Neural cell (in vitro differentiated cells): Measurements from ENCODE around the gene GAS7. TPM values are rescaled to one million over a fixed set of nuclear protein-coding genes. Genes with fewer than 3 reads are reported as not detected.

Experiments used
- H2AFZ ChIP-seq: fragments of 200-600, 300-800 bp; sonication (generic), shearing (Covaris generic); 2 replicates; pipeline ENCODE4 v1.6.0; 2014; ENCODE audit warnings: low read depth, mild to moderate bottlenecking, antibody characterized with exemption, low read length, moderate library complexity
- H3F3A ChIP-seq: fragments of 200-600 bp; shearing (Covaris generic); 2 replicates; pipeline ENCODE4 v1.6.1; 2016; ENCODE audit warnings: mild to moderate bottlenecking, moderate library complexity, mixed read lengths, antibody characterized with exemption, low read length; ENCODE audit not compliant: insufficient read depth, poor library complexity, severe bottlenecking
- H3K27ac ChIP-seq: fragments of 200-600, 300-800 bp; sonication (generic), shearing (Covaris generic); 2 replicates; pipeline ENCODE4 v1.5.1; 2014; ENCODE audit warnings: mild to moderate bottlenecking, low read length, moderate library complexity
- H3K27me3 ChIP-seq: fragments of 300-800, 200-600 bp; sonication (generic), shearing (Covaris generic); 2 replicates; pipeline ENCODE4 v1.6.0; 2014; ENCODE audit warnings: mild to moderate bottlenecking, low read depth, low read length, moderate library complexity; ENCODE audit not compliant: insufficient read depth
- H3K36me3 ChIP-seq: fragments of 300-800, 200-600 bp; sonication (generic), shearing (Covaris generic); 2 replicates; pipeline ENCODE4 v1.5.1; 2014; ENCODE audit warnings: mild to moderate bottlenecking, antibody characterized with exemption, low read length, moderate library complexity; ENCODE audit not compliant: insufficient read depth
- H3K4me2 ChIP-seq: fragments of 300-800, 200-600 bp; sonication (generic), shearing (Covaris generic); 2 replicates; pipeline ENCODE4 v1.6.0; 2014; ENCODE audit warnings: mild to moderate bottlenecking, low read length
- H3K4me3 ChIP-seq: fragments of 300-800, 200-600 bp; sonication (generic), shearing (Covaris generic); 2 replicates; pipeline ENCODE4 v1.5.1; 2014; ENCODE audit warnings: mild to moderate bottlenecking, low read length, moderate library complexity
- H3K79me2 ChIP-seq: fragments of 200-600 bp; shearing (Covaris generic); replicated peaks from 2 replicates; pipeline ENCODE4 v1.6.0; 2014; ENCODE audit warnings: mild to moderate bottlenecking, low read length, moderate library complexity; ENCODE audit not compliant: insufficient read depth
- H3K9ac ChIP-seq: fragments of 300-800, 200-600 bp; sonication (generic), shearing (Covaris generic); 2 replicates; pipeline ENCODE4 v1.6.1; 2016; ENCODE audit warnings: mild to moderate bottlenecking, low read length, mixed read lengths
- H3K9me2 ChIP-seq: fragments of 200-600 bp; shearing (Covaris generic); 2 replicates; pipeline ENCODE4 v1.6.1; 2016; ENCODE audit warnings: mild to moderate bottlenecking, low read length, mixed read lengths; ENCODE audit not compliant: insufficient read depth
- H3K9me3 ChIP-seq: fragments of 200-600, 300-800 bp; sonication (generic), shearing (Covaris generic); 2 replicates; pipeline ENCODE4 v1.6.1; 2016; ENCODE audit warnings: mild to moderate bottlenecking, mixed run types, low read length, moderate library complexity, mixed read lengths
- H4K20me1 ChIP-seq: fragments of 200-600 bp; shearing (Covaris generic); 2 replicates; pipeline ENCODE4 v1.6.1; 2016; ENCODE audit warnings: mild to moderate bottlenecking, mixed run types; ENCODE audit not compliant: insufficient read depth
- EP300 ChIP-seq: fragments of 450-650 bp; conservative IDR thresholded peaks from 2 replicates; pipeline ENCODE4 v1.6.1; 2014; ENCODE audit warnings: antibody characterized with exemption, mild to moderate bottlenecking, moderate library complexity; ENCODE audit not compliant: poor library complexity, severe bottlenecking
- EZH2 ChIP-seq: fragments of 200-600, 300-800 bp; shearing (Covaris generic), sonication (generic); IDR thresholded peaks from 2 replicates; pipeline ENCODE4 v1.6.1; 2014; ENCODE audit warnings: antibody characterized with exemption, low read length, borderline replicate concordance, mild to moderate bottlenecking; ENCODE audit not compliant: insufficient read depth, poor library complexity, severe bottlenecking
- MXI1 ChIP-seq: fragments of 450-650 bp; conservative IDR thresholded peaks from 2 replicates; pipeline ENCODE4 v1.6.1; 2014; ENCODE audit warnings: antibody characterized with exemption, mild to moderate bottlenecking; ENCODE audit not compliant: poor library complexity, severe bottlenecking
- POLR2AphosphoS5 ChIP-seq: IDR thresholded peaks from 2 replicates; pipeline ENCODE4 v1.6.1; 2012
- RAD21 ChIP-seq: fragments of 450-650 bp; conservative IDR thresholded peaks from 2 replicates; pipeline ENCODE4 v1.6.1; 2014; ENCODE audit warnings: antibody characterized with exemption, mild to moderate bottlenecking, moderate library complexity
- SMC3 ChIP-seq: fragments of 450-650 bp; conservative IDR thresholded peaks from 2 replicates; pipeline ENCODE4 v1.6.1; 2014; ENCODE audit warnings: antibody characterized with exemption, mild to moderate bottlenecking, moderate library complexity; ENCODE audit not compliant: poor library complexity
- TAF1 ChIP-seq: IDR thresholded peaks from 2 replicates; pipeline ENCODE4 v1.6.1; 2012; ENCODE audit warnings: low read depth
- polyA plus RNA-seq: library from polyadenylated mRNA; depleted of rRNA; stranded (reverse); fragments of >200 nt; gene quantifications from 2 replicates; pipeline ENCODE4 v1.2.3, GENCODE V29; 2014
- TF ChIP-seq, protein P1 (sequence below): fragments of 450-650 bp; IDR thresholded peaks from 2 replicates; pipeline ENCODE4 v1.5.1; 2014; ENCODE audit warnings: antibody characterized with exemption, mild to moderate bottlenecking, moderate library complexity; ENCODE audit not compliant: poor library complexity, severe bottlenecking
- TF ChIP-seq, protein P2 (sequence below): IDR thresholded peaks from 2 replicates; pipeline ENCODE4 v1.6.1; 2012; ENCODE audit warnings: borderline replicate concordance

Gene GAS7
- polyA plus RNA-seq, 1 donor from 2014 or later, result 23.6 TPM

DNA sequence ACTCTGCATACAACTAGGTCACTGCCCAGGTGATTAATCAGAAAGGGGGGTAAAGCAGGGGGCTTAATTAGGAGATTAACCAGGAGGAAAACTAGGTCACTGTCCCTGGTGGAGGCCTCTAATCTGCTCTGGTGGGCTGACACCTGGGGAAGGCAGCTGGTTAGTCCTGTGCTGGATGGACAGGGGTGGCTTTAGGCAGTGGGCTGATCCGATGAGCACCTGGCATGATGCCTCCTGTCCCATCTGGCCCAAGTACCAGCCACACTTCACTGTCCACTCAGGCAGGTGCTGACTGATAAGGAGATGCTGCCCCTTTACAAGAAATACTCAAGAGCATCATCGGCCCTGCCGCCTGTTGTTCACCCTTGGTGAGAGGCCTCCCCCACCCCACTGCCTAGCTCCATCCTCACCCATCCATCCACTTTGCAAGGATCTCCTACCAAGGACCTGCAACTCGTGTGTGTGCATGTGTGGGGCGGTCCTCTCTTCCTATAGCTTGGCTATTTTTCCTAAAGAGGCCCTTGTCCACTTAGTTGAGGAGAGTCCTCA, 279.5 kb downstream of the GAS7 start:
- Histone ChIP-seq H3K9ac (no peak overlapping the region), H3K4me3 (no peak overlapping the region), H4K20me1 (no peaks in the 10 kb centered on the region), H3K36me3 (no peaks in the 10 kb centered on the region), H3K9me3 (no peaks in the 10 kb centered on the region), H2AFZ (no peak overlapping the region), H3K79me2 (no peaks in the 10 kb centered on the region), H3K27ac (no peak overlapping the region), H3K9me2 (no peaks in the 10 kb centered on the region), H3F3A (no peaks in the 10 kb centered on the region), H3K4me2 (no peak overlapping the region), H3K27me3 (no peaks in the 10 kb centered on the region)
- TF ChIP-seq MXI1, result no peak
- no peak for TF ChIP-seq POLR2AphosphoS5
- TF ChIP-seq SMC3, result no peak
- TF ChIP-seq EP300, result no peak
- TF ChIP-seq TAF1, result no peak
- TF ChIP-seq RAD21, result no peak
- TF ChIP-seq, protein P1, sequence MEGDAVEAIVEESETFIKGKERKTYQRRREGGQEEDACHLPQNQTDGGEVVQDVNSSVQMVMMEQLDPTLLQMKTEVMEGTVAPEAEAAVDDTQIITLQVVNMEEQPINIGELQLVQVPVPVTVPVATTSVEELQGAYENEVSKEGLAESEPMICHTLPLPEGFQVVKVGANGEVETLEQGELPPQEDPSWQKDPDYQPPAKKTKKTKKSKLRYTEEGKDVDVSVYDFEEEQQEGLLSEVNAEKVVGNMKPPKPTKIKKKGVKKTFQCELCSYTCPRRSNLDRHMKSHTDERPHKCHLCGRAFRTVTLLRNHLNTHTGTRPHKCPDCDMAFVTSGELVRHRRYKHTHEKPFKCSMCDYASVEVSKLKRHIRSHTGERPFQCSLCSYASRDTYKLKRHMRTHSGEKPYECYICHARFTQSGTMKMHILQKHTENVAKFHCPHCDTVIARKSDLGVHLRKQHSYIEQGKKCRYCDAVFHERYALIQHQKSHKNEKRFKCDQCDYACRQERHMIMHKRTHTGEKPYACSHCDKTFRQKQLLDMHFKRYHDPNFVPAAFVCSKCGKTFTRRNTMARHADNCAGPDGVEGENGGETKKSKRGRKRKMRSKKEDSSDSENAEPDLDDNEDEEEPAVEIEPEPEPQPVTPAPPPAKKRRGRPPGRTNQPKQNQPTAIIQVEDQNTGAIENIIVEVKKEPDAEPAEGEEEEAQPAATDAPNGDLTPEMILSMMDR, result no peak
- no peak for TF ChIP-seq EZH2
- TF ChIP-seq, protein P2, sequence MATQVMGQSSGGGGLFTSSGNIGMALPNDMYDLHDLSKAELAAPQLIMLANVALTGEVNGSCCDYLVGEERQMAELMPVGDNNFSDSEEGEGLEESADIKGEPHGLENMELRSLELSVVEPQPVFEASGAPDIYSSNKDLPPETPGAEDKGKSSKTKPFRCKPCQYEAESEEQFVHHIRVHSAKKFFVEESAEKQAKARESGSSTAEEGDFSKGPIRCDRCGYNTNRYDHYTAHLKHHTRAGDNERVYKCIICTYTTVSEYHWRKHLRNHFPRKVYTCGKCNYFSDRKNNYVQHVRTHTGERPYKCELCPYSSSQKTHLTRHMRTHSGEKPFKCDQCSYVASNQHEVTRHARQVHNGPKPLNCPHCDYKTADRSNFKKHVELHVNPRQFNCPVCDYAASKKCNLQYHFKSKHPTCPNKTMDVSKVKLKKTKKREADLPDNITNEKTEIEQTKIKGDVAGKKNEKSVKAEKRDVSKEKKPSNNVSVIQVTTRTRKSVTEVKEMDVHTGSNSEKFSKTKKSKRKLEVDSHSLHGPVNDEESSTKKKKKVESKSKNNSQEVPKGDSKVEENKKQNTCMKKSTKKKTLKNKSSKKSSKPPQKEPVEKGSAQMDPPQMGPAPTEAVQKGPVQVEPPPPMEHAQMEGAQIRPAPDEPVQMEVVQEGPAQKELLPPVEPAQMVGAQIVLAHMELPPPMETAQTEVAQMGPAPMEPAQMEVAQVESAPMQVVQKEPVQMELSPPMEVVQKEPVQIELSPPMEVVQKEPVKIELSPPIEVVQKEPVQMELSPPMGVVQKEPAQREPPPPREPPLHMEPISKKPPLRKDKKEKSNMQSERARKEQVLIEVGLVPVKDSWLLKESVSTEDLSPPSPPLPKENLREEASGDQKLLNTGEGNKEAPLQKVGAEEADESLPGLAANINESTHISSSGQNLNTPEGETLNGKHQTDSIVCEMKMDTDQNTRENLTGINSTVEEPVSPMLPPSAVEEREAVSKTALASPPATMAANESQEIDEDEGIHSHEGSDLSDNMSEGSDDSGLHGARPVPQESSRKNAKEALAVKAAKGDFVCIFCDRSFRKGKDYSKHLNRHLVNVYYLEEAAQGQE, result no peak

DNA sequence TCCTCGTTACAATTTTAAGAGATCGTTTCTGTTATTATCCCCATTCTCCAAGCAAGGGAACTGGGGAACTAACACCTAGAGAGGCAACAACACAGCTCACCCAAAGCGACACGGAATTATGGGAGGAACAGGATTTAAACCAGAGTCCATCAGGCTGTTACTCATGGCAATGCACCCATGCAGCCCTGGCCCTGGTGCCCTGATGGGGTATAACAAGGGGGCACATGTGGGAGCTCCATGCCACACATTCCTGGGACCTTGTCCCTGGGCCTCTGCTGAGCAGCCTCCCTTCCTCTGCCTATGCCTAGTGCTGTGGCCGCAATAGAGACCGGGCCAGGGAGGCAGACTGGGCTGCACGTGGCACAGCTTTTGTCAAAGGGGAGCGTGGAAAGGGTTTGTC, 280.1 kb downstream of the GAS7 start:
- H4K20me1 ChIP-seq, result no peaks in the 10 kb centered on the region
- no peaks in the 10 kb centered on the region for H3K9me3 ChIP-seq
- H3K27ac ChIP-seq, result no peak overlapping the region
- H3K9me2 ChIP-seq, result no peaks in the 10 kb centered on the region
- H3K9ac ChIP-seq, result no peak overlapping the region
- no peaks in the 10 kb centered on the region for H3K27me3 ChIP-seq
- H3F3A ChIP-seq, result no peaks in the 10 kb centered on the region
- TF ChIP-seq RAD21 (no peak), SMC3 (no peak), EZH2 (no peak), EP300 (no peak), TAF1 (no peak), MXI1 (no peak), POLR2AphosphoS5 (no peak)
- TF ChIP-seq, protein P2, result no peak
- TF ChIP-seq, protein P1, result no peak
- H3K4me3 ChIP-seq, result no peak overlapping the region
- no peaks in the 10 kb centered on the region for H3K79me2 ChIP-seq
- H3K4me2 ChIP-seq, result no peak overlapping the region
- no peaks in the 10 kb centered on the region for H3K36me3 ChIP-seq
- no peak overlapping the region for H2AFZ ChIP-seq
